PC-3 (cell line): ENCODE data around the gene HYAL1. TPM values are rescaled to one million over a fixed set of nuclear protein-coding genes. Genes with fewer than 3 reads are reported as not detected.

Experiments
- ATAC-seq: fragments of 200-7000 bp; cut with Tn5 transposase; 2 replicates; pipeline ENCODE4 v1.9.1; 2020; ENCODE audit warnings: mild to moderate bottlenecking, moderate library complexity
- BruUV-seq: library from RNA; stranded (reverse); fragments of 400-500 nt; replicated peaks from 2 replicates; lab custom pipeline; 2021; lab: Mats Ljungman, UMichigan
- CTCF ChIA-PET: fragments of 300-600 bp; sonication (Branson Sonifier 250); formaldehyde crosslinking; loops from one replicate; lab custom pipeline; 2022; ENCODE audit warnings: antibody characterized with exemption; lab: Charles Lee
- POLR2A ChIA-PET: fragments of 300-600 bp; sonication (Branson Sonifier 250); formaldehyde crosslinking; loops from one replicate; lab custom pipeline; 2022; ENCODE audit warnings: antibody characterized with exemption; ENCODE audit not compliant: unreplicated experiment; lab: Charles Lee
- DNase-seq: peaks from one replicate; pipeline ENCODE4 v3.0.0-alpha.2; 2015
- H2AFZ ChIP-seq: fragments of 300-600 bp; sonication (generic); 2 replicates; pipeline ENCODE4 v1.6.0; 2016; ENCODE audit warnings: antibody characterized with exemption, low read length
- H3F3A ChIP-seq: fragments of 300-600 bp; sonication (generic); one replicate; pipeline ENCODE4 v1.6.0; 2017; ENCODE audit warnings: antibody characterized with exemption, low read length, control low read depth, mild to moderate bottlenecking; ENCODE audit not compliant: unreplicated experiment
- H3K27ac ChIP-seq: fragments of 300-600 bp; sonication (generic); 2 replicates; pipeline ENCODE4 v1.5.1; 2016; ENCODE audit warnings: mild to moderate bottlenecking, low read length
- H3K27me3 ChIP-seq: fragments of 300-600 bp; sonication (generic); 2 replicates; pipeline ENCODE4 v1.6.1; 2016; ENCODE audit warnings: low read length, mixed read lengths
- H3K36me3 ChIP-seq: fragments of 300-600 bp; sonication (generic); 2 replicates; pipeline ENCODE4 v1.6.1; 2016; ENCODE audit warnings: low read depth, mixed run types, low read length, mixed read lengths
- H3K4me1 ChIP-seq: fragments of 300-600 bp; sonication (generic); 2 replicates; pipeline ENCODE4 v1.5.1; 2016; ENCODE audit warnings: low read length; ENCODE audit not compliant: insufficient read depth
- H3K4me2 ChIP-seq: fragments of 300-600 bp; sonication (generic); 2 replicates; pipeline ENCODE4 v1.6.0; 2016; ENCODE audit warnings: low read length
- H3K4me3 ChIP-seq: fragments of 300-600 bp; sonication (generic); 2 replicates; pipeline ENCODE4 v1.5.1; 2016; ENCODE audit warnings: mild to moderate bottlenecking, low read length, mixed read lengths
- H3K79me2 ChIP-seq: fragments of 300-600 bp; sonication (generic); 2 replicates; pipeline ENCODE4 v1.6.1; 2017; ENCODE audit warnings: low read length, mixed read lengths
- H3K9ac ChIP-seq: fragments of 300-600 bp; sonication (generic); 2 replicates; pipeline ENCODE4 v1.6.0; 2016; ENCODE audit warnings: mild to moderate bottlenecking, low read length
- H3K9me2 ChIP-seq: fragments of 300-600 bp; sonication (generic); replicated peaks from 2 replicates; pipeline ENCODE4 v1.6.1; 2016; ENCODE audit warnings: mixed run types, low read length, mixed read lengths
- H3K9me3 ChIP-seq: fragments of 300-600 bp; sonication (generic); 2 replicates; pipeline ENCODE4 v1.6.1; 2016; ENCODE audit warnings: low read length, mixed read lengths
- H4K20me1 ChIP-seq: fragments of 300-600 bp; sonication (generic); 2 replicates; pipeline ENCODE4 v1.6.1; 2016; ENCODE audit warnings: low read length, mixed read lengths
- EZH2 ChIP-seq: fragments of 300-600 bp; sonication (generic); IDR thresholded peaks from one replicate; pipeline ENCODE4 v1.6.1; 2017; ENCODE audit warnings: antibody characterized with exemption, mild to moderate bottlenecking, low read length; ENCODE audit not compliant: unreplicated experiment
- EZH2phosphoT487 ChIP-seq: fragments of 300-600 bp; sonication (generic); IDR thresholded peaks from 2 replicates; pipeline ENCODE4 v1.6.1; 2018; ENCODE audit warnings: mild to moderate bottlenecking, antibody characterized with exemption, low read length, borderline replicate concordance
- intact Hi-C: fragments of 100-400 bp; cut with micrococcal nuclease; formaldehyde crosslinking; loops from 2 replicates; pipeline ENCODE4 v1.9.0; 2023
- total RNA-seq: library from RNA; depleted of rRNA; stranded (reverse); fragments of >200 nt; gene quantifications from 2 replicates; pipeline ENCODE4 v1.2.3, GENCODE V29; 2014
- TF ChIP-seq, protein P1 (sequence below): fragments of 300-600 bp; sonication (generic); conservative IDR thresholded peaks from 2 replicates; pipeline ENCODE4 v1.5.1; 2017; ENCODE audit warnings: antibody characterized with exemption, low read depth, mild to moderate bottlenecking, low read length

Gene HYAL1
- total RNA-seq, 1 experiment from 2014 or later = 1.3 TPM

GRCh38 chr3:50327129-50327528 is 23.8 kb upstream of the HYAL1 start:
- ChIA-PET POLR2A (interaction anchor here (1.7 kb wide), 1 partner anchor 10 kb away, joined by 14 read pairs; no protein-coding TSS in a partner anchor), CTCF (interaction anchor here (0.6 to 1.0 kb wide), 3 partner anchors 10 to 973 kb away, joined by 3 to 8 read pairs (median 4); no protein-coding TSS in a partner anchor)
- intact Hi-C loops = no loop called here
- H3K4me1 ChIP-seq = peaks cover 10% of the 10 kb centered on the region; the same call in 1 of the 2 replicates
- H3K9me3 ChIP-seq = no peaks in the 10 kb centered on the region
- no peak overlapping the region for H2AFZ ChIP-seq
- H3K9ac ChIP-seq = peak overlapping the region; percentile 92
- H3K4me3 ChIP-seq = peak overlapping the region; percentile 96
- H4K20me1 ChIP-seq = no peaks in the 10 kb centered on the region
- TF ChIP-seq, protein P1, sequence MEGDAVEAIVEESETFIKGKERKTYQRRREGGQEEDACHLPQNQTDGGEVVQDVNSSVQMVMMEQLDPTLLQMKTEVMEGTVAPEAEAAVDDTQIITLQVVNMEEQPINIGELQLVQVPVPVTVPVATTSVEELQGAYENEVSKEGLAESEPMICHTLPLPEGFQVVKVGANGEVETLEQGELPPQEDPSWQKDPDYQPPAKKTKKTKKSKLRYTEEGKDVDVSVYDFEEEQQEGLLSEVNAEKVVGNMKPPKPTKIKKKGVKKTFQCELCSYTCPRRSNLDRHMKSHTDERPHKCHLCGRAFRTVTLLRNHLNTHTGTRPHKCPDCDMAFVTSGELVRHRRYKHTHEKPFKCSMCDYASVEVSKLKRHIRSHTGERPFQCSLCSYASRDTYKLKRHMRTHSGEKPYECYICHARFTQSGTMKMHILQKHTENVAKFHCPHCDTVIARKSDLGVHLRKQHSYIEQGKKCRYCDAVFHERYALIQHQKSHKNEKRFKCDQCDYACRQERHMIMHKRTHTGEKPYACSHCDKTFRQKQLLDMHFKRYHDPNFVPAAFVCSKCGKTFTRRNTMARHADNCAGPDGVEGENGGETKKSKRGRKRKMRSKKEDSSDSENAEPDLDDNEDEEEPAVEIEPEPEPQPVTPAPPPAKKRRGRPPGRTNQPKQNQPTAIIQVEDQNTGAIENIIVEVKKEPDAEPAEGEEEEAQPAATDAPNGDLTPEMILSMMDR = no peak
- TF ChIP-seq EZH2phosphoT487 (no peak), EZH2 (no peak)
- peaks cover 24% of the 10 kb centered on the region; the same call in 1 of the 2 replicates for H3K36me3 ChIP-seq
- no peak for ATAC-seq
- H3K27ac ChIP-seq = no peak overlapping the region
- H3F3A ChIP-seq = no peaks in the 10 kb centered on the region
- no peaks in the 10 kb centered on the region for H3K9me2 ChIP-seq
- H3K27me3 ChIP-seq = no peaks in the 10 kb centered on the region
- H3K79me2 ChIP-seq = peaks cover 22% of the 10 kb centered on the region
- no peak for DNase-seq
- peak overlapping the region; percentile 78 for H3K4me2 ChIP-seq
- BruUV-seq = TSS peak; percentile 30

DNA sequence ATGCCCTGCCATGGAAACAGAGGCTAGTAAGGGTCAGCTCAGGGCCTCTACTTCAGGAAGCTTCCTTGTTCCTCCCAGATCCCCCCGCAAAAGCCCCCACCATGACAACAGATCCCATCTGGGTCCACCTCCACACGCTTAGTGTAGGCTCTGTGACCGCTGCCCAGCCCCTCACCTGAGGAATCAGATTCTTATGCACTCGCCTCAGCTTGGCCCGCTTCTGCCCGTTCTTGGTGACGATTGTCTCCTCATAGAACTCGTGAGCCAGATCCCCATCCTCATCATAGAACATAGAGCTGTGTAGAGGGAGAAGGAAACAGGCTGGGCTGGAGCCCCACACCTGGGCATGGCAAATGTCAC is 22.8 kb upstream of the HYAL1 start:
- Histone ChIP-seq H3K4me3 (no peak overlapping the region), H3K4me2 (no peak overlapping the region), H4K20me1 (no peaks in the 10 kb centered on the region), H2AFZ (no peak overlapping the region), H3F3A (no peaks in the 10 kb centered on the region), H3K79me2 (peaks cover 19% of the 10 kb centered on the region), H3K36me3 (peaks cover 15% of the 10 kb centered on the region; the same call in 1 of the 2 replicates), H3K27ac (no peak overlapping the region), H3K9me2 (no peaks in the 10 kb centered on the region), H3K27me3 (no peaks in the 10 kb centered on the region), H3K9ac (no peak overlapping the region), H3K4me1 (peaks cover 10% of the 10 kb centered on the region; the same call in 1 of the 2 replicates), H3K9me3 (no peaks in the 10 kb centered on the region)
- ChIA-PET POLR2A (no interaction called here), CTCF (no interaction called here)
- no peak for ATAC-seq
- intact Hi-C loops = no loop called here
- no peak for TF ChIP-seq EZH2phosphoT487
- TF ChIP-seq, protein P1 = no peak
- no peak for TF ChIP-seq EZH2
- BruUV-seq = no TSS peak
- no peak for DNase-seq

GRCh38 chr3:50325497-50326181 is 22.3 kb upstream of the HYAL1 start:
- Histone ChIP-seq H3K4me1 (peaks cover 10% of the 10 kb centered on the region; the same call in 1 of the 2 replicates), H3K36me3 (peaks cover 10% of the 10 kb centered on the region; the same call in 1 of the 2 replicates), H3K27ac (no peak overlapping the region), H3F3A (no peaks in the 10 kb centered on the region), H3K79me2 (peaks cover 22% of the 10 kb centered on the region), H3K4me3 (no peak overlapping the region), H3K27me3 (no peaks in the 10 kb centered on the region), H4K20me1 (no peaks in the 10 kb centered on the region), H3K9me3 (no peaks in the 10 kb centered on the region), H3K4me2 (no peak overlapping the region), H3K9ac (no peak overlapping the region), H3K9me2 (no peaks in the 10 kb centered on the region), H2AFZ (no peak overlapping the region)
- ChIA-PET CTCF (interaction anchor here (0.6 kb wide), 1 partner anchor 12 kb away, joined by 3 read pairs; no protein-coding TSS in a partner anchor), POLR2A (interaction anchor here (0.6 kb wide), 1 partner anchor 90 kb away, joined by 5 read pairs; no protein-coding TSS in a partner anchor)
- DNase-seq = no peak
- TF ChIP-seq EZH2 = no peak
- TF ChIP-seq, protein P1 = no peak
- TF ChIP-seq EZH2phosphoT487 = no peak
- intact Hi-C loops = no loop called here
- no peak for ATAC-seq
- BruUV-seq = no TSS peak
